Stomach (tissue), 9 donors: Measurements from ENCODE around the gene GNAI1. TPM values are rescaled to one million over a fixed set of nuclear protein-coding genes. Genes with fewer than 3 reads are reported as not detected.

Source experiments
- DNase-seq, 2 donors: peaks; one replicate each; pipeline versions ENCODE4 v3.0.0 to v3.0.0-alpha.2; 2013 to 2019
- H3K27ac ChIP-seq, 5 donors: fragments of 200-600 bp in 4 of 5; sonication (generic) in 4 of 5; one replicate each; pipeline ENCODE4 v1.5.1; 2013 to 2019; ENCODE audit warnings: mild to moderate bottlenecking in 1 of 5, moderate library complexity in 1 of 5
- H3K27me3 ChIP-seq, 3 donors: fragments of 200-600 bp; sonication (generic); one replicate each; pipeline ENCODE4 v1.5.1; 2017 to 2019; ENCODE audit warnings: mixed run types in 1 of 3
- H3K36me3 ChIP-seq, 4 donors: fragments of 200-600 bp; sonication (generic); 1 replicate in 3 of 4; 2 replicates in 1 of 4; pipeline ENCODE4 v1.5.1; 2016 to 2019
- H3K4me1 ChIP-seq, 4 donors: fragments of 200-600 bp; sonication (generic); one replicate each; pipeline ENCODE4 v1.5.1; 2016 to 2019
- H3K4me3 ChIP-seq, 4 donors: fragments of 200-600 bp; sonication (generic) in 3 of 4; one replicate each; pipeline ENCODE4 v1.5.1; 2016 to 2019; ENCODE audit warnings: mild to moderate bottlenecking in 1 of 4
- H3K9me3 ChIP-seq, 4 donors: fragments of 200-600 bp; sonication (generic); one replicate each; pipeline ENCODE4 v1.5.1; 2016 to 2019
- CTCF ChIP-seq, 7 experiments: fragments of 450-650 bp in 4 of 7; fragments of 200-600 bp in 3 of 7; sonication (generic) in 3 of 7; IDR thresholded peaks; one replicate each; pipeline ENCODE4 v1.5.1; 2016 to 2019; ENCODE audit warnings: antibody characterized with exemption in 7 of 7, control low read depth in 2 of 7, mild to moderate bottlenecking in 1 of 7
- EP300 ChIP-seq: sonication (generic); formaldehyde crosslinking; IDR thresholded peaks from one replicate; pipeline ENCODE4 v1.6.1; 2017; ENCODE audit warnings: antibody characterized with exemption
- POLR2A ChIP-seq, 4 donors: fragments of 450-650 bp; IDR thresholded peaks; one replicate each; pipeline ENCODE4 v1.6.1; 2016; ENCODE audit warnings: antibody characterized with exemption in 4 of 4, control low read depth in 2 of 4, mild to moderate bottlenecking in 1 of 4, moderate library complexity in 1 of 4
- POLR2AphosphoS5 ChIP-seq, 3 donors: sonication (generic); formaldehyde crosslinking; IDR thresholded peaks; one replicate each; pipeline ENCODE4 v1.6.1; 2016; ENCODE audit warnings: antibody characterized with exemption in 3 of 3
- WGBS, 5 donors: extraction: QIAGEN DNeasy Blood & Tissue Kit in 3 of 5; methylation state at CpG; one replicate each; pipeline versions ENCODE4 v1.1.5 to v1.1.7; 2013 to 2018; 5-methylcytosine and 5-hydroxymethylcytosine counted together
- intact Hi-C: fragments of 100-400 bp; cut with DNase I; formaldehyde crosslinking; loops from one replicate; pipeline ENCODE4 v1.15.1; 2023; ENCODE audit warnings: low total_unique reads
- polyA plus RNA-seq, 3 donors: library from polyadenylated mRNA; stranded (reverse); fragments of 200-250 nt; gene quantifications; one replicate each; pipeline ENCODE4 v1.2.3, GENCODE V29; 2013
- total RNA-seq, 5 donors: library from RNA; depleted of rRNA; stranded (reverse); fragments of >200 nt; gene quantifications; one replicate each; pipeline versions ENCODE4 v1.1.0 to v1.2.3, GENCODE V29; 2014 to 2016
- donor health status: healthy with polysubstance abuse.
- donor health status: Bipolar disorder and iron deficiency.
- donor health status: healthy.

The GNAI1 gene
- total and polyA plus RNA-seq, 8 donors, result 2.6 to 62.4 (median 27.5) TPM

- intact Hi-C loops, result no loop called here
- H3K36me3 ChIP-seq, result no peaks in the 10 kb centered on the region
- no peak for DNase-seq
- H3K27ac ChIP-seq, result no peak overlapping the region
- H3K27me3 ChIP-seq, result no peaks in the 10 kb centered on the region
- no peaks in the 10 kb centered on the region for H3K9me3 ChIP-seq
- 58 to 77% (median 70%) methylated on average over 4 of the region's 4 CpGs for WGBS, 5 donors
- no peaks in the 10 kb centered on the region for H3K4me1 ChIP-seq
- TF ChIP-seq POLR2A (IDR thresholded peaks at IDR 0.05) (no peak), EP300 (no peak), CTCF (IDR thresholded peaks at IDR 0.05) (no peak), POLR2AphosphoS5 (IDR thresholded peaks at IDR 0.05) (no peak)
- H3K4me3 ChIP-seq, result no peak overlapping the region
Measured at GRCh38 chr7:80240265-80241025, 105.8 kb downstream of the GNAI1 start.

GRCh38 chr7:80241671-80242070, 107.0 kb downstream of the GNAI1 start:
- TF ChIP-seq POLR2A (IDR thresholded peaks at IDR 0.05) (no peak), EP300 (no peak), CTCF (IDR thresholded peaks at IDR 0.05) (no peak), POLR2AphosphoS5 (IDR thresholded peaks at IDR 0.05) (no peak)
- no peaks in the 10 kb centered on the region for H3K4me1 ChIP-seq
- DNase-seq, result no peak
- no peak overlapping the region for H3K4me3 ChIP-seq
- 94 to 100% (median 97%) methylated on average over 1 of the region's 1 CpG for WGBS, 5 donors
- no peaks in the 10 kb centered on the region for H3K9me3 ChIP-seq
- H3K27me3 ChIP-seq, result no peaks in the 10 kb centered on the region
- H3K27ac ChIP-seq, result no peak overlapping the region
- H3K36me3 ChIP-seq, result no peaks in the 10 kb centered on the region
- intact Hi-C loops, result no loop called here

- H3K9me3 ChIP-seq, result no peaks in the 10 kb centered on the region
- H3K4me1 ChIP-seq, result no peaks in the 10 kb centered on the region
- intact Hi-C loops, result no loop called here
- TF ChIP-seq EP300 (no peak), POLR2A (IDR thresholded peaks at IDR 0.05) (no peak), POLR2AphosphoS5 (IDR thresholded peaks at IDR 0.05) (no peak), CTCF (IDR thresholded peaks at IDR 0.05) (no peak)
- H3K27me3 ChIP-seq, result no peaks in the 10 kb centered on the region
- DNase-seq, result peak in 1 of 2 donors; percentile 7
- 75 to 89% (median 84%) methylated on average over 4 of the region's 4 CpGs for WGBS, 5 donors
- H3K36me3 ChIP-seq, result no peaks in the 10 kb centered on the region
- no peak overlapping the region for H3K4me3 ChIP-seq
- H3K27ac ChIP-seq, result no peak overlapping the region
Measured at GRCh38 chr7:80243425-80243824, 108.8 kb downstream of the GNAI1 start.

GRCh38 chr7:80244206-80244916, 109.7 kb downstream of the GNAI1 start:
- peak overlapping the region in 1 of 5 donors; percentile 48 for H3K27ac ChIP-seq

More at GRCh38 chr7:80244206-80244916, 109.7 kb downstream of the GNAI1 start:
- intact Hi-C loops, result no loop called here
- WGBS, 5 donors, result 55 to 76% (median 64%) methylated on average over 4 of the region's 4 CpGs
- H3K27me3 ChIP-seq, result no peaks in the 10 kb centered on the region
- DNase-seq, result peak in 1 of 2 donors; percentile 60
- H3K36me3 ChIP-seq, result no peaks in the 10 kb centered on the region
- no peaks in the 10 kb centered on the region for H3K9me3 ChIP-seq
- no peak overlapping the region for H3K4me3 ChIP-seq
- TF ChIP-seq POLR2A (IDR thresholded peaks at IDR 0.05), result no peak
- TF ChIP-seq EP300, result no peak
- no peak for TF ChIP-seq CTCF (IDR thresholded peaks at IDR 0.05)
- TF ChIP-seq POLR2AphosphoS5 (IDR thresholded peaks at IDR 0.05), result no peak
- H3K4me1 ChIP-seq, result no peaks in the 10 kb centered on the region
